ENCODE results near the gene PAPSS1.

DNA sequence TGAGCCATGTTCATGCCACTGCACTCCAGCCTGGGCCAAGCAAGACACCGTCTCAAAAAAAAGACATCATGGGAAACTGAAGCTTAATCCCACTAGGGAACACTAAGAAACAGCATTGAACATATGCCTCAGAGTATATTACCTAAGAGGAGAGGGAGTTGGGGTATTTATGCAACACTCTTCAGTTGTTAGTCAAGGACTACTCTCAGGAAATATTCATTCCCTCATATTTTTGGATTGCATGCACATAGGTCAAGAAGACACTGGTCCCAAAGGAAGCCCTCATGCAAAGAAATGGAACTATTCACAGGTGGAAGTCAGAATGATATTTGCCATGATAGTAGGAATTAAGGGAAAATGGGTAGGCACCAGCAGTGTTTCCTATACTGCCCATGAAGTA, 22.8 kb upstream of the PAPSS1 start:
- TF ChIP-seq, protein P1, sequence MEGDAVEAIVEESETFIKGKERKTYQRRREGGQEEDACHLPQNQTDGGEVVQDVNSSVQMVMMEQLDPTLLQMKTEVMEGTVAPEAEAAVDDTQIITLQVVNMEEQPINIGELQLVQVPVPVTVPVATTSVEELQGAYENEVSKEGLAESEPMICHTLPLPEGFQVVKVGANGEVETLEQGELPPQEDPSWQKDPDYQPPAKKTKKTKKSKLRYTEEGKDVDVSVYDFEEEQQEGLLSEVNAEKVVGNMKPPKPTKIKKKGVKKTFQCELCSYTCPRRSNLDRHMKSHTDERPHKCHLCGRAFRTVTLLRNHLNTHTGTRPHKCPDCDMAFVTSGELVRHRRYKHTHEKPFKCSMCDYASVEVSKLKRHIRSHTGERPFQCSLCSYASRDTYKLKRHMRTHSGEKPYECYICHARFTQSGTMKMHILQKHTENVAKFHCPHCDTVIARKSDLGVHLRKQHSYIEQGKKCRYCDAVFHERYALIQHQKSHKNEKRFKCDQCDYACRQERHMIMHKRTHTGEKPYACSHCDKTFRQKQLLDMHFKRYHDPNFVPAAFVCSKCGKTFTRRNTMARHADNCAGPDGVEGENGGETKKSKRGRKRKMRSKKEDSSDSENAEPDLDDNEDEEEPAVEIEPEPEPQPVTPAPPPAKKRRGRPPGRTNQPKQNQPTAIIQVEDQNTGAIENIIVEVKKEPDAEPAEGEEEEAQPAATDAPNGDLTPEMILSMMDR (IDR thresholded peaks at IDR 0.05): no peak
- TF ChIP-seq POLR2A (IDR thresholded peaks at IDR 0.05): no peak

All from esophagus squamous epithelium (tissue), 4 donors.